ENCODE data around the gene TXK.

TXK gene

GRCh38 chr4:48175806-48176205, 41.8 kb upstream of the TXK start:
- no peak overlapping the region for H2AFZ ChIP-seq (ENCODE audit: low read length)
- 0 out of 2 replicates have a peak, but pooled peaks cover 3% of the 10 kb centered on the region for H3K9me3 ChIP-seq (ENCODE audit: low read length)
- no peaks in the 10 kb centered on the region for H3F3A ChIP-seq (ENCODE audit: insufficient read depth, low read length)
- H3K4me2 ChIP-seq (ENCODE audit: low read length): no peak overlapping the region
- no peak overlapping the region for H3K4me3 ChIP-seq (ENCODE audit: low read depth, low read length, poor library complexity, severe bottlenecking)
- H3K79me2 ChIP-seq (ENCODE audit: insufficient read depth, low read length): no peaks in the 10 kb centered on the region
- no peak overlapping the region for H3K9ac ChIP-seq (ENCODE audit: low read length)
- TF ChIP-seq EZH2 (IDR thresholded peaks at IDR 0.05; ENCODE audit: borderline replicate concordance, low read length): no peak
- TF ChIP-seq, protein P1, sequence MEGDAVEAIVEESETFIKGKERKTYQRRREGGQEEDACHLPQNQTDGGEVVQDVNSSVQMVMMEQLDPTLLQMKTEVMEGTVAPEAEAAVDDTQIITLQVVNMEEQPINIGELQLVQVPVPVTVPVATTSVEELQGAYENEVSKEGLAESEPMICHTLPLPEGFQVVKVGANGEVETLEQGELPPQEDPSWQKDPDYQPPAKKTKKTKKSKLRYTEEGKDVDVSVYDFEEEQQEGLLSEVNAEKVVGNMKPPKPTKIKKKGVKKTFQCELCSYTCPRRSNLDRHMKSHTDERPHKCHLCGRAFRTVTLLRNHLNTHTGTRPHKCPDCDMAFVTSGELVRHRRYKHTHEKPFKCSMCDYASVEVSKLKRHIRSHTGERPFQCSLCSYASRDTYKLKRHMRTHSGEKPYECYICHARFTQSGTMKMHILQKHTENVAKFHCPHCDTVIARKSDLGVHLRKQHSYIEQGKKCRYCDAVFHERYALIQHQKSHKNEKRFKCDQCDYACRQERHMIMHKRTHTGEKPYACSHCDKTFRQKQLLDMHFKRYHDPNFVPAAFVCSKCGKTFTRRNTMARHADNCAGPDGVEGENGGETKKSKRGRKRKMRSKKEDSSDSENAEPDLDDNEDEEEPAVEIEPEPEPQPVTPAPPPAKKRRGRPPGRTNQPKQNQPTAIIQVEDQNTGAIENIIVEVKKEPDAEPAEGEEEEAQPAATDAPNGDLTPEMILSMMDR (IDR thresholded peaks at IDR 0.05; ENCODE audit: low read length): no peak
- no peaks in the 10 kb centered on the region for H3K27me3 ChIP-seq (ENCODE audit: insufficient read depth, low read length)
- H3K36me3 ChIP-seq (ENCODE audit: insufficient read depth, low read length): no peaks in the 10 kb centered on the region
- no peak overlapping the region for H3K27ac ChIP-seq (ENCODE audit: low read depth, low read length, poor library complexity, severe bottlenecking)
- no peaks in the 10 kb centered on the region for H3K9me2 ChIP-seq (ENCODE audit: low read depth, low read length)
- H3K4me1 ChIP-seq (ENCODE audit: insufficient read depth, low read length, severe bottlenecking): no peaks in the 10 kb centered on the region
- H4K20me1 ChIP-seq (ENCODE audit: insufficient read depth, low read length): no peaks in the 10 kb centered on the region

- H3K36me3 ChIP-seq (ENCODE audit: insufficient read depth, low read length): no peaks in the 10 kb centered on the region
- H3K27ac ChIP-seq (ENCODE audit: low read depth, low read length, poor library complexity, severe bottlenecking): no peak overlapping the region
- H3K27me3 ChIP-seq (ENCODE audit: insufficient read depth, low read length): no peaks in the 10 kb centered on the region
- no peaks in the 10 kb centered on the region for H3K9me2 ChIP-seq (ENCODE audit: low read depth, low read length)
- H3K9me3 ChIP-seq (ENCODE audit: low read length): 0 out of 2 replicates have a peak, but pooled peaks cover 3% of the 10 kb centered on the region
- H2AFZ ChIP-seq (ENCODE audit: low read length): no peak overlapping the region
- H3K79me2 ChIP-seq (ENCODE audit: insufficient read depth, low read length): no peaks in the 10 kb centered on the region
- H3K9ac ChIP-seq (ENCODE audit: low read length): no peak overlapping the region
- H3K4me1 ChIP-seq (ENCODE audit: insufficient read depth, low read length, severe bottlenecking): no peaks in the 10 kb centered on the region
- H3K4me2 ChIP-seq (ENCODE audit: low read length): no peak overlapping the region
- TF ChIP-seq, protein P1 (IDR thresholded peaks at IDR 0.05; ENCODE audit: low read length): no peak
- TF ChIP-seq EZH2 (IDR thresholded peaks at IDR 0.05; ENCODE audit: borderline replicate concordance, low read length): no peak
- no peaks in the 10 kb centered on the region for H3F3A ChIP-seq (ENCODE audit: insufficient read depth, low read length)
- H3K4me3 ChIP-seq (ENCODE audit: low read depth, low read length, poor library complexity, severe bottlenecking): no peak overlapping the region
- H4K20me1 ChIP-seq (ENCODE audit: insufficient read depth, low read length): no peaks in the 10 kb centered on the region
Observed at GRCh38 chr4:48175328-48175727, 41.3 kb upstream of the TXK start.

- Histone ChIP-seq H3K9ac (ENCODE audit: low read length) (no peak overlapping the region), H3K36me3 (ENCODE audit: insufficient read depth, low read length) (peaks cover 13% of the 10 kb centered on the region; the same call in 1 of the 2 replicates), H3K4me3 (ENCODE audit: low read depth, low read length, poor library complexity, severe bottlenecking) (no peak overlapping the region), H3K27ac (ENCODE audit: low read depth, low read length, poor library complexity, severe bottlenecking) (no peak overlapping the region), H3K27me3 (ENCODE audit: insufficient read depth, low read length) (no peaks in the 10 kb centered on the region), H3F3A (ENCODE audit: insufficient read depth, low read length) (no peaks in the 10 kb centered on the region), H3K4me1 (ENCODE audit: insufficient read depth, low read length, severe bottlenecking) (no peaks in the 10 kb centered on the region), H3K9me3 (ENCODE audit: low read length) (0 out of 2 replicates have a peak, but pooled peaks cover 3% of the 10 kb centered on the region), H2AFZ (ENCODE audit: low read length) (no peak overlapping the region), H3K79me2 (ENCODE audit: insufficient read depth, low read length) (no peaks in the 10 kb centered on the region), H3K4me2 (ENCODE audit: low read length) (no peak overlapping the region), H3K9me2 (ENCODE audit: low read depth, low read length) (no peaks in the 10 kb centered on the region), H4K20me1 (ENCODE audit: insufficient read depth, low read length) (no peaks in the 10 kb centered on the region)
- TF ChIP-seq EZH2 (IDR thresholded peaks at IDR 0.05; ENCODE audit: borderline replicate concordance, low read length): no peak
- TF ChIP-seq, protein P1 (IDR thresholded peaks at IDR 0.05; ENCODE audit: low read length): no peak
Observed at GRCh38 chr4:48173056-48173991, 39.3 kb upstream of the TXK start.
